ENCODE data around the gene CSMD2. TPM values are rescaled to one million over a fixed set of nuclear protein-coding genes. Genes with fewer than 3 reads are reported as not detected.

Gene CSMD2
- total RNA-seq, 2 experiments from 2014 or later = not detected

- Mint-ChIP-seq H3K27ac (no peak overlapping the region), H3K36me3 (ENCODE audit: low read depth) (no peaks in the 10 kb centered on the region), H3K27me3 (peaks cover 5% of the 10 kb centered on the region), H3K4me1 (ENCODE audit: low read depth) (no peaks in the 10 kb centered on the region), H3K4me3 (no peak overlapping the region), H3K9me3 (no peaks in the 10 kb centered on the region)
- intact Hi-C loops (cut with micrococcal nuclease) = no loop called here
- ChIA-PET POLR2A (no interaction called here), CTCF (no interaction called here)
- ATAC-seq = no peak
- no peak for TF ChIP-seq CTCF (IDR thresholded peaks at IDR 0.05)
- no peak for DNase-seq
Observed at GRCh38 chr1:33724348-33724747, 440.7 kb downstream of the CSMD2 start.

DNA sequence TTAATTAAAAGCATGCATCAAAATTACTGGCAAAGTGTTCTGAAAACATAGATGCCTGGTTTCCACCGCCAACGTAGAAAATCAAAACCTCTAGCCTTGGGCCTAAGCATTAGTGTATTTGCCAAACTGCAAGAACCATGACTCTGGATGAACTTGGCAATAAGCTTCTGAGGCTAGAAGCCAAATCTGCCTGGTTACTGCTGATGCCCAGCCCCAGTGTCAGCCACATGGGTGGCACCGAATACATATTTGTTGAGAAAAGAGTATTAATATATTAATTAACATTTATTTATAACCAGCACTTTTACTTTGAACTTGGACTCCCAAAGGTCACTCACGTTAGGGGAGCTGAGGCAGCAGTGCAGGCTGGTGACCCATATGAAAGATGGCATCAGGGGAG, 441.8 kb downstream of the CSMD2 start:
- ChIA-PET CTCF (no interaction called here), POLR2A (no interaction called here)
- Mint-ChIP-seq H3K4me3 (no peak overlapping the region), H3K9me3 (no peaks in the 10 kb centered on the region), H3K27me3 (peaks cover 4% of the 10 kb centered on the region), H3K27ac (no peak overlapping the region), H3K4me1 (ENCODE audit: low read depth) (no peaks in the 10 kb centered on the region), H3K36me3 (ENCODE audit: low read depth) (no peaks in the 10 kb centered on the region)
- intact Hi-C loops (cut with micrococcal nuclease) = no loop called here
- DNase-seq (no peak), ATAC-seq (no peak)
- no peak for TF ChIP-seq CTCF (IDR thresholded peaks at IDR 0.05)

GRCh38 chr1:33721301-33721815, 443.7 kb downstream of the CSMD2 start:
- Mint-ChIP-seq H3K27me3 (peaks cover 4% of the 10 kb centered on the region), H3K9me3 (no peaks in the 10 kb centered on the region), H3K4me1 (ENCODE audit: low read depth) (no peaks in the 10 kb centered on the region), H3K36me3 (ENCODE audit: low read depth) (no peaks in the 10 kb centered on the region), H3K4me3 (no peak overlapping the region), H3K27ac (no peak overlapping the region)
- intact Hi-C loops (cut with micrococcal nuclease) = no loop called here
- ATAC-seq = no peak
- TF ChIP-seq CTCF (IDR thresholded peaks at IDR 0.05) = no peak
- ChIA-PET CTCF (no interaction called here), POLR2A (no interaction called here)
- DNase-seq = no peak

- POLR2A ChIA-PET = no interaction called here
- CTCF ChIA-PET = no interaction called here
- ATAC-seq = no peak
- Mint-ChIP-seq H3K27ac (no peak overlapping the region), H3K4me1 (ENCODE audit: low read depth) (no peaks in the 10 kb centered on the region), H3K36me3 (ENCODE audit: low read depth) (no peaks in the 10 kb centered on the region), H3K4me3 (no peak overlapping the region), H3K9me3 (no peaks in the 10 kb centered on the region), H3K27me3 (peaks cover 4% of the 10 kb centered on the region)
- no peak for TF ChIP-seq CTCF (IDR thresholded peaks at IDR 0.05)
- intact Hi-C loops (cut with micrococcal nuclease) = no loop called here
- DNase-seq = no peak
Observed at GRCh38 chr1:33719771-33720670, 445.0 kb downstream of the CSMD2 start.

DNA sequence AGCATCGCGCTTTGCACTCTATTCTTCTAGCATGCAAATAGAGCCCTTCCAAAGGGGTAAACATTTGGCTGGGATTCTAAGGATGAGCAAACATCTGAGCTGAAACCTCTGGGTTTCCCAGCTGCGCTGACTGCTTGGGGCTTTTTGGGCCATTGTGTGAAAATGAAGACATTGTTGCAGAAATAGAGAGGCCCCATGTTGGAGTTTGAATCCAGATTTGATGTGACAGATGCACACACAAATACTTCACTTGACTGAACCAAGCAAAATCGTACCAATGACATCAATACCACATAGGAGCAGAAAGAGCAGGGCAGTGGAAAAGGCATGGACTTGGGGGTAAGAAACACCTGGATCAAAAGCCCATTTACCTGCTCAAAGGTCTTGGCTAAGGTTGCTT, 445.7 kb downstream of the CSMD2 start:
- no peak for DNase-seq
- TF ChIP-seq CTCF (IDR thresholded peaks at IDR 0.05) = no peak
- no peaks in the 10 kb centered on the region for H3K4me1 Mint-ChIP-seq (ENCODE audit: low read depth)
- H3K4me3 Mint-ChIP-seq = no peak overlapping the region
- H3K27me3 Mint-ChIP-seq = peaks cover 4% of the 10 kb centered on the region
- intact Hi-C loops (cut with micrococcal nuclease) = no loop called here
- no peak for ATAC-seq
- H3K27ac Mint-ChIP-seq = no peak overlapping the region
- ChIA-PET CTCF (no interaction called here), POLR2A (no interaction called here)
- no peaks in the 10 kb centered on the region for H3K9me3 Mint-ChIP-seq
- H3K36me3 Mint-ChIP-seq (ENCODE audit: low read depth) = no peaks in the 10 kb centered on the region
